Lower leg skin (tissue), 4 donors: Measurements from ENCODE around the gene ITGA2. TPM values are rescaled to one million over a fixed set of nuclear protein-coding genes. Genes with fewer than 3 reads are reported as not detected.

ENCODE experiments used
- DNase-seq, 2 donors: peaks; one replicate each; pipeline ENCODE4 v3.0.0-alpha.2; 2019; ENCODE audit warnings: low spot score in 2 of 2
- H3K4me3 ChIP-seq: fragments of 200-600 bp; sonication (generic); 2 replicates; pipeline ENCODE4 v1.5.1; 2017; ENCODE audit warnings: mild to moderate bottlenecking, low read depth; ENCODE audit not compliant: poor library complexity, severe bottlenecking
- CTCF ChIP-seq, 3 donors: fragments of 450-650 bp; IDR thresholded peaks; one replicate each; pipeline ENCODE4 v1.5.1; 2016; ENCODE audit warnings: antibody characterized with exemption in 3 of 3, mild to moderate bottlenecking in 3 of 3, moderate library complexity in 2 of 3
- POLR2A ChIP-seq, 2 donors: fragments of 450-650 bp; IDR thresholded peaks; one replicate each; pipeline ENCODE4 v1.6.1; 2016 to 2017; ENCODE audit warnings: antibody characterized with exemption in 2 of 2, mild to moderate bottlenecking in 1 of 2, moderate library complexity in 1 of 2
- WGBS, 2 donors: methylation state at CpG; one replicate each; pipeline ENCODE4 v1.1.5; 2018; 5-methylcytosine and 5-hydroxymethylcytosine counted together
- intact Hi-C: fragments of 100-400 bp; cut with DNase I; formaldehyde crosslinking; loops from one replicate; pipeline ENCODE4 v1.15.0; 2023; ENCODE audit warnings: low total_unique reads
- total RNA-seq, 4 donors: library from RNA; depleted of rRNA; stranded (reverse); fragments of >200 nt; gene quantifications; one replicate each; pipeline ENCODE4 v1.1.0, GENCODE V29; 2016

Gene ITGA2
- total RNA-seq, 4 donors from 2014 or later = 28.6 to 36.7 (median 34.1) TPM

- 49 to 53% methylated on average over 1 of the region's 1 CpG for WGBS, 2 donors
- intact Hi-C loops = no loop called here
- H3K4me3 ChIP-seq = no peak overlapping the region
- no peak for TF ChIP-seq POLR2A (IDR thresholded peaks at IDR 0.05)
- TF ChIP-seq CTCF (IDR thresholded peaks at IDR 0.05) = no peak
- no peak for DNase-seq
Observed at GRCh38 chr5:52996979-52997378, 7.8 kb downstream of the ITGA2 start.

GRCh38 chr5:52997424-52997823 is 8.3 kb downstream of the ITGA2 start:
- no peak overlapping the region for H3K4me3 ChIP-seq
- no peak for DNase-seq
- no peak for TF ChIP-seq CTCF (IDR thresholded peaks at IDR 0.05)
- no peak for TF ChIP-seq POLR2A (IDR thresholded peaks at IDR 0.05)
- WGBS, 2 donors = 31 to 33% methylated on average over 6 of the region's 6 CpGs
- intact Hi-C loops = no loop called here

GRCh38 chr5:52998552-52999313 is 9.6 kb downstream of the ITGA2 start:
- H3K4me3 ChIP-seq = no peak overlapping the region
- intact Hi-C loops = no loop called here
- TF ChIP-seq CTCF (IDR thresholded peaks at IDR 0.05) (no peak), POLR2A (IDR thresholded peaks at IDR 0.05) (no peak)
- 53 to 64% methylated on average over 2 of the region's 2 CpGs for WGBS, 2 donors
- no peak for DNase-seq

- intact Hi-C loops = no loop called here
- no peak overlapping the region for H3K4me3 ChIP-seq
- TF ChIP-seq CTCF (IDR thresholded peaks at IDR 0.05) (no peak), POLR2A (IDR thresholded peaks at IDR 0.05) (no peak)
- DNase-seq = no peak
- 93% methylated on average over 1 of the region's 1 CpG for WGBS, 2 donors
Observed at GRCh38 chr5:52999344-52999949, 10.3 kb downstream of the ITGA2 start.

- no peak for DNase-seq
- intact Hi-C loops = no loop called here
- TF ChIP-seq CTCF (IDR thresholded peaks at IDR 0.05) (no peak), POLR2A (IDR thresholded peaks at IDR 0.05) (no peak)
- no peak overlapping the region for H3K4me3 ChIP-seq
- WGBS, 2 donors = 95 to 98% methylated on average over 4 of the region's 4 CpGs
Observed at GRCh38 chr5:53001541-53001940, 12.4 kb downstream of the ITGA2 start.
